ENCODE data around the gene CD164L2.

Gene CD164L2

GRCh38 chr1:27346991-27347624, 36.0 kb downstream of the CD164L2 start:
- DNase-seq (ENCODE audit: low spot score), result no peak

- DNase-seq (ENCODE audit: low spot score), result no peak
These were observed 36.8 kb downstream of the CD164L2 start for GRCh38 chr1:27346357-27346756.

GRCh38 chr1:27345272-27345671, 37.9 kb downstream of the CD164L2 start:
- no peak for DNase-seq (ENCODE audit: low spot score)

- DNase-seq (ENCODE audit: low spot score), result no peak
These were observed 39.5 kb downstream of the CD164L2 start for GRCh38 chr1:27343639-27344025.

GRCh38 chr1:27342778-27343638, 40.1 kb downstream of the CD164L2 start:
- no peak for DNase-seq (ENCODE audit: low spot score)

GRCh38 chr1:27342391-27342777, 40.7 kb downstream of the CD164L2 start:
- no peak for DNase-seq (ENCODE audit: low spot score)

- DNase-seq (ENCODE audit: low spot score), result no peak
These were observed 41.4 kb downstream of the CD164L2 start, which contains the start of gene SYTL1 for GRCh38 chr1:27341525-27342252. Gene SYTL1 (plus strand): TSS chr1:27342022. CDS start chr1:27345335, 3,313 bp downstream.

GRCh38 chr1:27339213-27339612, 43.9 kb downstream of the CD164L2 start:
- no peak for DNase-seq (ENCODE audit: low spot score)

- no peak for DNase-seq (ENCODE audit: low spot score)
These were observed 44.4 kb downstream of the CD164L2 start for GRCh38 chr1:27338751-27339150.

- DNase-seq (ENCODE audit: low spot score), result no peak
These were observed 46.4 kb downstream of the CD164L2 start for GRCh38 chr1:27336756-27337155.

GRCh38 chr1:27335506-27336422, 47.4 kb downstream of the CD164L2 start:
- no peak for DNase-seq (ENCODE audit: low spot score)

- DNase-seq (ENCODE audit: low spot score), result no peak
These were observed 49.3 kb downstream of the CD164L2 start for GRCh38 chr1:27333717-27334279.

- DNase-seq (ENCODE audit: low spot score), result peak; percentile 88
These were observed 50.4 kb downstream of the CD164L2 start for GRCh38 chr1:27332536-27333281.

GRCh38 chr1:27331922-27332321, 51.2 kb downstream of the CD164L2 start:
- no peak for DNase-seq (ENCODE audit: low spot score)

- DNase-seq (ENCODE audit: low spot score), result no peak
These were observed 51.7 kb downstream of the CD164L2 start for GRCh38 chr1:27331426-27331825.

GRCh38 chr1:27330786-27331185, 52.3 kb downstream of the CD164L2 start:
- no peak for DNase-seq (ENCODE audit: low spot score)
